HG03378 (cell line): Measurements from ENCODE around the gene FAM3A.
A peak's percentile ranks its signal among the peaks of the same experiment; 100 is the strongest.

Experiments used
- ATAC-seq: cut with Tn5 transposase; IDR thresholded peaks from one replicate; pipeline ENCODE4 v1.9.1; 2021; ENCODE audit warnings: mild to moderate bottlenecking, moderate library complexity; ENCODE audit not compliant: unreplicated experiment

Gene FAM3A

DNA sequence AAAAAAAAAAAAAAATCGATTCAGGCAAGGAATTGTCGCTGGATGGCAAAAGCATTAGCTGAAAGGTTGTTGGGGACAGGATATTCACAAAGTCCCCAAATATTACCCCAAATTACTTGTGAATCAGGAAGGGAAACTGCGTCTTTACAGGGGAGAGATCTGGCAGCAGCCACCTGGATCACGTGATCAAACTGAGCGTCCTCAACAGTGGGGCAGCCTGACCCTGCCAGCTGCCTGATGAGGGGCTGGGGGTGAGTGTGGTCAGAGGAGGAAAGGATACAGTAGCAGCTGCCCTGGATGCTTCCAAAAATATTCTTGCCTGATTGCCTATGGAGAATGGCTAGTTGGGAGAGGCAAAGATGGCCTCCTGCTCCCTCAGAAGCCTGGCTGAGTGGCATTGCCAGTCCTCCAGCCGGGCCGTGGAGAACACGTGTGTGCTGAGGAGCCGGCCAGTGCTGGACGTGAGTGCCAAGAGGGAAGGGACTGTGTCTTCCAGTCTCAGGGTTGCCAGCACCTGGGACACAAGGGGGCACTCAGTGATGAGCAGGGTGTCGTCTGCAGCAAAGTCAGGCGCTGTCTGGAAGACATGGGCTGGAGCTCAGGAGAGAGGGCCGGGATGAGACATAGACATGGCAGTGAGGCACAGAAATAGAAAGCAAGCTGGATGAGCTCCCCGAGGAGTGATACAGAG, 34.0 kb downstream of the FAM3A start:
- no peak for ATAC-seq

DNA sequence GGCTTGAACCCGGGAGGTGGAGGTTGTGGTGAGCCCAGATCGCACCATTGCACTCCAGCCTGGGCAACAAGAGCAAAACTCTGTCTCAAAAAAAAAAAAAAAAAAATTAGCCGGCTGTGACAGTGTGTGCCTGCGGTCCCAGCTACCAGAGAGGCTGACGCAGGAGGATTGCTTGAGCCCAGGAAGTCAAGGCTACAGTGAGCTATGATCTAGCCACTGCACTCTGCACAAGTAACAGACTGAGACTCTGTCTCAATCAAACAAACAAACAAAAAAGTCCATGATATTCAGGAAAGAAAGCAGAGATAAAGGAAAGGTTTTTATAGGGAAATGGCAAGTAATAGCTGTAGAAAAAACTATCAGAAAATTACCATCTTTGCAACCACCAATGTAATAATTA, 34.8 kb downstream of the FAM3A start:
- no peak for ATAC-seq

DNA sequence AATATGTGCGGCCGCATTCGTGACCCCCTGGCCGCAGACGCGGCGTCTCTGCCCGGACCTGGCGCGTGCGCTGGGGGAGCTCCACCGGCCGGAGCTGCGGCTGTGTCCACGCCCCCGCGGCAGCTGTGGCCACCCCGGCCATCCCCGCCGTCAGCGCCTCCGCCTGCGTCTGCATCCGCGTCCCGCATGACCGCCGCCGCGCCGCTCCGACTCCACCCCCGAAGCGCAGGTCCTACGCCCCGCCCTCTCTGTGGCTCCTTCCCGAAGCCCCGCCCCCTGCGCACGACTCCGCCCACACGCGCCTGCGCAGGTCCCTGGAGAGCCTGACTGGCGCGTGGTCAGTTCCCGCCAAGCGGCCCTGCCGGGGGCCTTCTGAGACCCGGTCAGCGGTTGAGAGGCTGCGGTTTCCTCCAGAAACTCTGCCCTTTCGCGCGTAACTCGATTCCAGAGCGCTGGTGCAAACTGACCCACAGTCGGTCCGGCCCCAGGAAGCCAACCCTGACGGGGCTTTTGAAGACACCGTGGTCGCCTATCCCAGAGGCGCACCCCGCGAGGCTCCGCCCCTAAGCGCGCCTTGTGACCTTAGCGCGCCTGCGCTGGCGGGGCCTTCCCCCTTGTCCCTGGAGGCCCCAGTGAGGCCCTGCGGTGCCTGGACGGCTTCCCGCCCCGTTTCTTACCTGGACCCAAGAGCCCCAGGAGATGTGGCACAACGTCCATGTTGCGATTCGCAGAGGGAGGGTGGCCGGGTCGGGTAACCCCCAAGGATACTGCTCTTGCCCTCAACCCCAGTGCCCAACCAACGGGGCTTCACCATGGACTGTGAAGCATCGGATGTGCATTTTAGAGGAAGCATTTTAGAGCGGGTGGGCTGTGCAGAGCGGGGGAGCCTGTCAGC, 37.1 kb downstream of the FAM3A start, which contains the start of gene LAGE3:
Gene LAGE3 (minus strand): TSS at position 554 of the 895 bp plus-strand sequence. CDS start 366 bp downstream, at position 188.
- ATAC-seq, result peak; percentile 54

DNA sequence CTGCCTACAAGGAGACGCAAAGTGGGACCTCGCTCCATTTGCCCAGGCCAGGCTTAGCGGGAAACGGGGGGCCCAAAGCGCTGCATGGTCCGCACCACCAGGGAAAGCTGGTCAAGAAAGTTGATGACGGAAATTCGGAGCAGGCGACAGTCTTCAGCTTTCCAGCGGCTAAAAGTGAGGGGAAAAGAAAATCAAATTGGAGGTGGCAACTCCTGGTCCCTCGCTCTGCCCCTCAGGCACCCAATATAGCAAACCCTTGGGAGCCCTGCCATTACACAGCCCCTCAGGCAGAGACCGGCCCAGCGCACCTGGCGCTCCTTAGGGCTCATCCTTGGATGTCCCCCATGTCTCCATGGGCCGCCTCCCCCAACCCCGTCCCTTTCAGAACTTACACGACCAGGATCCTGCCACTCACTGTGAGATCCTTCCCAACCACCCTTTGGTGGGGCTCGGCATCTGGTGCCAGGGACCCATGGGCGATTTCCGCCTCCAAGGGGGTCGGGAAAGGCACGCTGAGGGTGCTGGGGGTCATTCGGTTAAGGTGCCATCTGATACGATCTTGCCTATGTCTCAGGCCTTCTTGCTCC, 38.0 kb downstream of the FAM3A start:
- ATAC-seq, result no peak

DNA sequence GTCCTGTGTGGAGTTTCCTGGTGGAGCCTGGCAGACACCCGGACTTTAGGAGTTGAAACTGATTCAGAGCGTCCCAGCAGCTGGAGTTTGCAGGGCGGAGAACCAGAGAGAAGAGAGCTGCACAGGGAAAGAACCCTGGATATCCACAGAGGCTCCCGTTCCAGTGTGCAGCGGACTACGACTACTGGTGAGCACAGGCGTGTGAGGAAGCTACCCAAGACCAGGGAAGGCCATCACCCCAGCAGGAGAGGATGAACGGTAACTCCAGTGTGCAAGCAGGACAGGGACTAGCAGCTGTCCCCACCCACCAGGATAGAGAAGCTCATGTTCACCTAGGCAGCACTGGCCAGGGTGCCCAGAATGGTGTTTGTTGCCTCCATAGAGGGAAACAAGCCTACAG, 39.2 kb downstream of the FAM3A start:
- ATAC-seq, result no peak

DNA sequence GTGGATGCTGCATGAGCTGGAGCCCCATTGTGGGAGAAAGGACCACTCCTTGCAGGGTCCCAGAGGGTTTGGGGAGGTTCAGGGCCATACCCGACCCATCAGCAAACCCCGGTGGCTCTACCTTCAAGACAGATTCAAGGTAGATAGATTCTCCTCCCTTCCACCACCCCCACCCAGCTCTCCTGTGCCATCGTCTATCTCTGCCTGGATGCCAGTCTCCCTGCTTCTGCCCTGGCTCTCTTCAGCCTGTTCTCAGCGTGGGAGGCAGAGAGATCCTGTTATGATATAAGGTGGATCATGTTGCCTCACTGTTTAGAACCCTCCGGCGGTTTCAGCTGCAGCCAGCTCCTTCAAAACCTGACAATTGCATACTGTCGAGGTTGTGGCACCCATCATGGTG, 42.3 kb downstream of the FAM3A start:
- ATAC-seq, result no peak

DNA sequence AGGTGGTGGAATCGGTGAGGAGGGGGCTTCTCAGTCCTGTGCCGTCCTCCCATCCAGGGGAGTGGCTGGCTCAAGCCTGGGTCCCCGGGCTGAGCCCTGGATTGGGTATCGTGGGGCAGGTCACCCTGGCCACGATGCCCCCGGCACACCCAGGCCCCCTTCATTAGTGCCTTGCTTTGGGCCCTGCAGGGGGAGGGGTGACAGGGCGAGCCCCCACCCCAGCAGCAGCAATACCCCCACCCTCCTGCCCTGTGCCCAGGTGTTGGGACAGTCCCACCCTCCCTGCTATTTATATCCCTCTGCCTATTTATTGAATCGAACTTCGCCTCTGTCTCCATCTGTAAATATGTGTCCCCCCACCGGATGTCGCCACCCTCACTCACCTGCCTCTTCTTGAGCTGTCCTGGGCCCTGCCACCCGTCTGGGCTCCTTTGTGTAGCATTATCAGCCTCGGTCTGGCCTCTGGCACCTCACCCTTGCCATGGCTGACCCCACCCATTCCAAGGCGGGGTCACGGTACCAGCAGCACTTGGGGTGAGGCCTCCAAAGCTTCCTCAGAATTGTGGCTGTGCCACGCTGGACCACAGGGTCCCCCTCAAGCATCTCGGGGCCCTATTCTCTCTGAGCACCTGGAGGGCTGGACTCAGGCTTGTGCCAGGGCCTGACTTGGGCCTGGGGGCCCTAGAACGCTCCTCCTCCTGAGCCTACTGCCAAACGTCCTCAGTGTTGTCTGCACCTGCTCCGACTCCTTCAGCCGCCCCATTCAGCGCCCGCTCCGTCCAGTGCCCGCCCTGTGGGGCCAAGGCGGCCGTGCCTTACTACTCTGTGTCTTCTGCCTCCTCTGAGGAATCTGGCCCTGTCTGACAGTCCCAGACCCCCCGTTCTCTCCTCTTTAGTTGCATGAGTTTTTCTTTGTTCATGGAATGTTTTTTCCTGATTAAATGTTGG, 43.1 kb downstream of the FAM3A start:
- no peak for ATAC-seq

DNA sequence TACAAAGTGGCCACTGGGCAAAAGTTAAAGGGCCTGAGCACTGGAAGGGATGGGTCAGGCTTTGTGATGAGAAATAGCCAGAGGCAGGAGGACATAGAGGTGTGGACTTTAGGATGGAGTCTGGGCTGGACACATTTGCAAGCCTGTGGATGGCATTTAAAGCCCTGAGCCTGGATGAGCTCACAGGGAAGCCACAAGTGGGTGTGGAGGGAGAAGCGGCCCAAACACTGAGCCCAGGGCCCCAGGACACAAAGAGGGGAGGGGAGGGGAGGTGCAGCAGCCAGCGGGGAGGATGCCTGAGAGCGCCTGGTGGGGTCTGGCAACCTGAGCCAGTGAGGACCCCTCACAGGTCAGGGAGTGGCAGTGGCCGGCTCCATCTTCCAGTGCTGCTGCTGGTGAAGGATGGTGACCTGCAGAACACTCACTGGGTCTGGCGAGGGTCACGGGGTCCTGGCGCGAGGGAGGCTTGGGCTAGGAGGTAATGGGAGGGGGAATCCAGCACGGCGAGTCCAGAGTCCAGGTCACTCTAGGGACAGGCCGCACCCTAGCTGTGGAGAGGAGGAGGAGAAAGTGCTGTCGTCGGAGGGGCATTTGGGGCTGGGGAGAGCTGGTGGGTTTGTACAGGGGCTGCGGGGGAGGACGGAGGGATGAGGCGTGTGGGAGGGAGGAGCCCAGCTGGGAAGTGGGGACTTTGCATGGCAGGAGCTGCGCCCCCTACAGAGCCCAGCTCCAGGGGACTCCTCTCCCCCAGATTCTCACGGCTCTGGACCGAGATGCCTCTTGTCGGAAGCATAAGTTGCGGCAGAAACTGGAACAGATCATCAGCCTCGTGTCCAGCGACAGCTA, 44.0 kb downstream of the FAM3A start:
- ATAC-seq, result no peak

DNA sequence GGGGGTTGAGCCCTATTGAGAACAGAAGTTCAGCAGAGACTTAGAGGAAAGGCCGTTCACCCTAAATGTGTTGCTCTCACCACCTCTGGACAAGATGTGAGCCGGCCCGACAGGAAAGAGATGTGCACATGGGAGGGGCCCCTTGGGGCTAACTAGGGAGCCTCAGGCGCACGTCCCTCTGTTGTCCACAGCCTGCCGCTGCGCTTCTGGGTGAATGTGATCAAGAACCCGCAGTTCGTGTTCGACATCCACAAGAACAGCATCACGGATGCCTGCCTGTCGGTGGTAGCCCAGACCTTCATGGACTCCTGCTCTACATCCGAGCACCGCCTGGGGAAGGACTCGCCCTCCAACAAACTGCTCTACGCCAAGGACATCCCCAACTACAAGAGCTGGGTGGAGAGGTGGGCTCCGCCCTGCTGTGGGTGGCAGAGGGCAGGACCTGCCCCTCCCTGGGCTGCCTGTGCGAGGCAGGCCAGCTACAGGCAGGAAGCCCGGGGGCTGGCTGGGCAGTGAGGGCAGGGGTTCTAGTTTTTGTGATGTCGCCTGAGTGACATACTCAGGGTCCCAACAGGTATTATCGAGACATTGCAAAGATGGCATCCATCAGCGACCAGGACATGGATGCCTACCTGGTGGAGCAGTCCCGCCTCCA, 45.0 kb downstream of the FAM3A start:
- no peak for ATAC-seq

DNA sequence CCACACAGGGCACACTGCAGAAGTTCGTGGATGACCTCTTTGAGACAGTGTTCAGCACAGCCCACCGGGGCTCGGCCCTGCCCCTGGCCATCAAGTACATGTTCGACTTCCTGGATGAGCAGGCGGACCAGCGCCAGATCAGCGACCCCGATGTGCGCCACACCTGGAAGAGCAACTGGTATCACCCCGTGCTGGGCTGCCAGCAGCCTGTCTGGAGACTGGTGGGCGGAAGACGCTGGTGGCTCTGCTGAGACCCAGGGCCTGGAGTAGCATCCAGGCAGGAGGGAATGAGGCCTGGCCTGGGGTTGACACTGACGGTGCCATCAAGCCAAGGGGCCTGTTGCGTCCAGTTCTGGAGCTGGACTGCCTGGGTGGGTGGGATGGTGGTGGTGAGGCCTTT, 45.6 kb downstream of the FAM3A start:
- no peak for ATAC-seq

DNA sequence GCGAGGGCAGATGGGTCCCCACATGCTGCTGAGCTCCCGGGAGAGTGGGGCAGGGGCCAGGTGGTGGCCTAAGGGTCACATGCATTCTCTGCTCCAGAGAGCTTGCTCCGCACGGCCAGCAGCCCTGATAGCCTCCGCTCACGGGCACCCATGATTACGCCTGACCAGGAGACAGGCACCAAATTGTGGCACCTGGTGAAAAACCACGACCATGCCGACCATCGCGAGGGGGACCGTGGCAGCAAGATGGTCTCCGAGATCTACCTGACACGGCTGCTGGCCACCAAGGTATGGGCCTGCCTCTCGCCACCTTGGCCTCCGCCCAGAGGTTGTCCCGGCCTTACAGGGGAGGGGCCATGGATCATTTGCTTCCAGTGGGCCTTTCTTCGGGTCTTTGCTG, 46.2 kb downstream of the FAM3A start:
- no peak for ATAC-seq

DNA sequence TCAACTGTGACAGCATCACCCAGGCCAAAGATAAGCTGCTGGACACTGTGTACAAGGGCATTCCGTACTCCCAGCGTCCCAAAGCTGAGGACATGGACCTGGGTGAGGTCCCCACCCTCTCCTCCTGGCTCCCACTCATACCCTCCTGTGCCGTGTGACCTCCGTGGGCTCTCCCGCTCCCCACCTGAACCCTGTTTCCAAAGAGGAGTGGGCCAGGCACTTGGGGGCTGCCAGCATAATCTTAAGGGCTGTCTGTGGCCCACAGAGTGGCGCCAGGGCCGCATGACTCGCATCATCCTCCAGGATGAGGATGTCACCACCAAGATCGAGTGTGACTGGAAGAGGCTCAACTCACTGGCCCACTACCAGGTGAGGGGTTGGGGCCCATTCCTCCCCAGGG, 46.9 kb downstream of the FAM3A start:
- no peak for ATAC-seq

DNA sequence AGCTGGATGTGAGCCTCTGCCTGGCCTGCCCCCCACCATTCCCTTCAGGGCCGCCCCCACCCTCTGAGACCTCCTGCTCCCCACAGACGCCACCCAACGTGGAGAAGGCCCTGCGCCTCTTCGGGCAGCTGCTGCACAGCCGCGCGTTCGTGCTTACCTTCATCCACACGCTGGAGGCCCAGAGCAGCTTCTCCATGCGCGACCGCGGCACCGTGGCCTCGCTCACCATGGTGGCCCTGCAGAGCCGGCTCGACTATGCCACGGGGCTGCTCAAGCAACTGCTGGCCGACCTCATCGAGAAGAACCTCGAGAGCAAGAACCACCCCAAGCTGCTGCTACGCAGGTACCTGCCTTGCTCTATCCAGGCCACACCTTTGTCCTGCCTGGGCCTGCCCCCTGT, 47.8 kb downstream of the FAM3A start:
- no peak for ATAC-seq

DNA sequence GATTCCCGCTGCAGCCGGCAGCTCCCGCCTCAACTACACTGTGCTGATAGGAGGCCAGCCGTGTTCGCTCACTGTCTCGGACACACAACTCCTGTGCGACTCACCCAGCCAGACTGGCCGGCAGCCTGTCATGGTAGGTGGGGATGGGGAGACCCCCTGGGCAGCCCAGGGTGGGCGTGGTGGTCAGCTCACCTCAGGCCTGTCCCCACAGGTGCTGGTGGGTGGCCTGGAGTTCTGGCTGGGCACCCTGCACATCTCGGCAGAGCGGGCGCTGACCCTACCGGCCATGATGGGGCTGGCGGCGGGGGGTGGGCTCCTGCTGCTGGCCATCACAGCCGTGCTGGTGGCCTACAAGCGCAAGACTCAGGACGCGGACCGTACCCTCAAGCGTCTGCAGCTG, 48.5 kb downstream of the FAM3A start:
- no peak for ATAC-seq

DNA sequence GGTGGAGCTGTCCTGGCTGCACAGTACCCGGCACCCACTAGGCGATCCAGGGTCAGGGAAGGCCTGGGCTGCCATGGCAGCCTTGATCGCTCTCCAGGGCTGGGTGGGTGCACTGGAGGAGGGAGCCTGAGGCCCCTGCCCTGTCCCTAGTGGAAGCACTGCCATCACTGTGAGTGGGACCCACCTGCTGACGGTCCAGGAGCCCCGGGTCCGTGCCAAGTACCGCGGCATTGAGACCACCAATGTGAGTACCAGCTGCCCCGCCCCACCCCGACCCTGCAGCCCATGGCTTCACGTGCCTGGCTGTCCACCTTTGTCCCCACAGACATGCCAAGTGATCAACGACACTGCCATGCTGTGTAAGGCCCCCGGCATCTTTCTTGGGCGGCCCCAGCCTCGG, 49.1 kb downstream of the FAM3A start:
- no peak for ATAC-seq

DNA sequence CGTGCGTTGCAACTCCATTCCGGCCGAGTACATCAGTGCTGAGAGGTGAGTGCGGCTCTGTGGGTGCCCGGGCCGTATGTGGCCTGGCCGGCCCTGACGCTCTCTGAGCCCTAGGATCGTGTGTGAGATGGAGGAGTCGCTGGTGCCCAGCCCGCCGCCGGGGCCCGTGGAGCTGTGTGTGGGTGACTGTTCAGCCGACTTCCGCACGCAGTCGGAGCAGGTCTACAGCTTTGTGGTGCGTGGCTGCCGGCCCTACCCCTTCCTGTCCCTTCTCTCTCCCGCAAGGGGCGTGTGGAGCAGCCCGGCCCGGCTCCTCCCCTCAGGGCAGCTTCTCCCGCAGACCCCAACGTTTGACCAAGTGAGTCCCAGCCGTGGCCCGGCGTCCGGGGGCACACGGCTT, 50.0 kb downstream of the FAM3A start:
- no peak for ATAC-seq

DNA sequence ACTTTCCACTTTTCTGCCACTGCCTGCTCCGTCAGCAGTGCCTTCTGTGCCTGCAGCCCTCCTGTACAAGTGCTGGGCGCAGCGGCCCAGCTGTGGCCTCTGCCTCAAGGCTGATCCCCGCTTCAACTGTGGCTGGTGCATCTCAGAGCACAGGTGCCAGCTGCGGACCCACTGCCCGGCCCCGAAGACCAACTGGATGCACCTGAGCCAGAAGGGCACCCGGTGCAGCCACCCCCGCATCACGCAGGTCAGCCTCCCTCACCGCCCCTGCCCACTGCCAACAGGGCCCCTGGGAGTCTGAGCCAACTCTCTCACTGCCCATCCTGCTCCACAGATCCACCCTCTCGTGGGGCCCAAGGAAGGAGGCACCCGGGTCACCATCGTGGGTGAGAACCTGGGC, 50.4 kb downstream of the FAM3A start:
- no peak for ATAC-seq

DNA sequence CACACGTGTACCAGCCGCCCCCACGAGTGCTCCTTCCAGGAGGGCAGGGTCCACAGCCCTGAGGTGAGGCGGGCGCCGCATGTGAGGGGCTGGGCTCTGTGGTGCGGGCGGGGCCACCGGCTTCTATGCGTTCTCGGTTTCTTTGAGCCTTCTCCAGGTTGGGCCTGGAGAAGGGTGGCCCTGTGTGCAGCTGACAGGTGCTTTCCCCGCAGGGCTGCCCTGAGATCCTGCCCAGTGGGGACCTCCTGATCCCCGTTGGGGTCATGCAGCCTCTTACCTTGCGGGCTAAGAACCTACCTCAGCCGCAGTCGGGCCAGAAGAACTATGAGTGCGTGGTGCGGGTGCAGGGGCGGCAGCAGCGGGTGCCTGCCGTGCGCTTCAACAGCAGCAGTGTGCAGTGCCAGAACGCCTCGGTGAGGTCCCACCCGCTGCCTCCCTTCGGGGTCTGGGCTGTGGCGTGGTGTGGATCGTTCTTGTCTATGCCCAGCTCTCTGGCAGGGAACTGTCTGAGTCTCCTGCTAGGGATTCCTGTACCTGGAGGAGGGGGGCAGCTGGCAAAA, 51.1 kb downstream of the FAM3A start:
- no peak for ATAC-seq

DNA sequence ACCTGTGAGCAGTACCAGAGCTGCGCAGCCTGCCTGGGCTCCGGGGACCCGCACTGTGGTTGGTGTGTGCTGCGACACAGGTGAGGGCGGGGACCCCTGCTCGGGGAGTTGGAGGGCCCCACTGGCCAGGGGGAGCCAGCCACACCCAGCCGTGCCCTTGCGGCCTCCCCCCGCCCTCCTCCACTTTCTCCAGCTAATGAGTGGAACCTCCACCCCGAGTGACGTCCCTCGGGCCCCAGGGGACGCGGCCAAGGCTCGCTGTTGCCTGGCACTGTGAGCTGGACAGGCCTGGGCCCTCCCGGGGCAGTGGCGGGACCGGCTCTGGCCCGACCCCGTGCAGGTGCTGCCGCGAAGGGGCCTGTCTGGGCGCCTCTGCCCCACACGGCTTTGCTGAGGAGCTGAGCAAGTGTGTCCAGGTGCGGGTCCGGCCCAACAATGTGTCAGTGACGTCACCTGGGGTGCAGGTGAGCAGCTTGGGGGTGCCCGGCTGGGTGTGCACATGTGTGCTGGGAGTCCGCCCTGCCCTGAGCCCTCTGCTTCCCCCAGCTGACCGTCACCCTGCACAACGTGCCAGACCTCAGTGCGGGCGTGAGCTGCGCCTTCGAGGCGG, 52.3 kb downstream of the FAM3A start:
- no peak for ATAC-seq
